Mucosa of descending colon (tissue), 3 donors: ENCODE data around the gene NCCRP1. TPM values are rescaled to one million over a fixed set of nuclear protein-coding genes. Genes with fewer than 3 reads are reported as not detected.

ENCODE experiments used
- ATAC-seq: fragments of 200-7000 bp; cut with Tn5 transposase; one replicate; pipeline ENCODE4 v1.9.1; 2020; ENCODE audit warnings: mild to moderate bottlenecking, moderate library complexity
- DNase-seq, 3 donors: peaks; one replicate each; pipeline ENCODE4 v3.0.0-alpha.2; 2020
- H3K36me3 ChIP-seq: fragments of 200-600 bp; one replicate; pipeline ENCODE4 v1.8.0; 2021; ENCODE audit warnings: low read depth, mild to moderate bottlenecking
- H3K4me1 ChIP-seq: fragments of 200-600 bp; one replicate; pipeline ENCODE4 v1.8.0; 2021; ENCODE audit warnings: low read depth, mild to moderate bottlenecking
- H3K4me3 ChIP-seq: fragments of 200-600 bp; one replicate; pipeline ENCODE4 v1.8.0; 2021; ENCODE audit warnings: mild to moderate bottlenecking
- H3K9me3 ChIP-seq: fragments of 200-600 bp; one replicate; pipeline ENCODE4 v1.8.0; 2021; ENCODE audit warnings: mild to moderate bottlenecking
- intact Hi-C, 2 donors: fragments of 100-400 bp; cut with DNase I in 1 of 2; cut with micrococcal nuclease in 1 of 2; formaldehyde crosslinking; loops; one replicate each; pipeline versions ENCODE4 v1.11.0 to v1.11.1; 2022; cut with DNase I, micrococcal nuclease
- long read RNA-seq, 2 donors: library from polyadenylated mRNA; unstranded; transcript quantifications; one replicate each; pipeline ENCODE4 v2.0.0, GENCODE V29; 2019 to 2021
- total RNA-seq, 3 donors: library from RNA; stranded (reverse); fragmentation: NEBNext Ultra II Directional in 2 of 3; extraction: Animal tissue kit (Norgen Biotek cat#: 25700) in 2 of 3; gene quantifications; one replicate each; pipeline versions ENCODE4 v1.2.1 to v1.2.4, GENCODE V29; 2021 to 2023
- TF ChIP-seq, protein P1 (sequence below): fragments of 200-600 bp; IDR thresholded peaks from one replicate; pipeline ENCODE4 v1.8.0; 2022; ENCODE audit warnings: antibody characterized with exemption, mild to moderate bottlenecking
- donor health status: DM: no; HTN: no; CAD: no; lungs with moderate emphysema.
- donor health status: DM: no; HTN: no; CAD: no.
- donor health status: DM: no; HTN: yes; CAD: no.

The NCCRP1 gene
- total RNA-seq = under 1 TPM in 1 of 3 donors, not detected in 2; 0.14 TPM
- long read RNA-seq, donor 1 = 0 reads
- long read RNA-seq, donor 2 = 0 reads

- no peak for DNase-seq
These were observed at the start of gene NCCRP1 for GRCh38 chr19:39196860-39197562. NCCRP1 (plus strand) TSS chr19:39196964; CDS start chr19:39196983, 19 bp downstream.

GRCh38 chr19:39147480-39147879, 49.3 kb upstream of the NCCRP1 start:
- Histone ChIP-seq H3K4me3 (no peak overlapping the region), H3K36me3 (no peaks in the 10 kb centered on the region), H3K9me3 (no peaks in the 10 kb centered on the region), H3K4me1 (peaks cover 32% of the 10 kb centered on the region)
- DNase-seq = no peak
- no peak for ATAC-seq
- intact Hi-C loops = no loop called here
- TF ChIP-seq, protein P1, sequence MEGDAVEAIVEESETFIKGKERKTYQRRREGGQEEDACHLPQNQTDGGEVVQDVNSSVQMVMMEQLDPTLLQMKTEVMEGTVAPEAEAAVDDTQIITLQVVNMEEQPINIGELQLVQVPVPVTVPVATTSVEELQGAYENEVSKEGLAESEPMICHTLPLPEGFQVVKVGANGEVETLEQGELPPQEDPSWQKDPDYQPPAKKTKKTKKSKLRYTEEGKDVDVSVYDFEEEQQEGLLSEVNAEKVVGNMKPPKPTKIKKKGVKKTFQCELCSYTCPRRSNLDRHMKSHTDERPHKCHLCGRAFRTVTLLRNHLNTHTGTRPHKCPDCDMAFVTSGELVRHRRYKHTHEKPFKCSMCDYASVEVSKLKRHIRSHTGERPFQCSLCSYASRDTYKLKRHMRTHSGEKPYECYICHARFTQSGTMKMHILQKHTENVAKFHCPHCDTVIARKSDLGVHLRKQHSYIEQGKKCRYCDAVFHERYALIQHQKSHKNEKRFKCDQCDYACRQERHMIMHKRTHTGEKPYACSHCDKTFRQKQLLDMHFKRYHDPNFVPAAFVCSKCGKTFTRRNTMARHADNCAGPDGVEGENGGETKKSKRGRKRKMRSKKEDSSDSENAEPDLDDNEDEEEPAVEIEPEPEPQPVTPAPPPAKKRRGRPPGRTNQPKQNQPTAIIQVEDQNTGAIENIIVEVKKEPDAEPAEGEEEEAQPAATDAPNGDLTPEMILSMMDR = no peak

More at GRCh38 chr19:39196860-39197562, at the start of gene NCCRP1:
- intact Hi-C loops = no loop called here
- ATAC-seq = no peak
- Histone ChIP-seq H3K9me3 (no peaks in the 10 kb centered on the region), H3K4me1 (no peaks in the 10 kb centered on the region), H3K36me3 (no peaks in the 10 kb centered on the region), H3K4me3 (no peak within 1 kb of the TSS)
- TF ChIP-seq, protein P1 = no peak

GRCh38 chr19:39148939-39149529, 47.7 kb upstream of the NCCRP1 start:
- no peak overlapping the region for H3K4me3 ChIP-seq
- H3K4me1 ChIP-seq = peaks cover 25% of the 10 kb centered on the region
- TF ChIP-seq, protein P1 = no peak
- H3K36me3 ChIP-seq = no peaks in the 10 kb centered on the region
- DNase-seq (no peak), ATAC-seq (no peak)
- H3K9me3 ChIP-seq = no peaks in the 10 kb centered on the region
- intact Hi-C loops = no loop called here

DNA sequence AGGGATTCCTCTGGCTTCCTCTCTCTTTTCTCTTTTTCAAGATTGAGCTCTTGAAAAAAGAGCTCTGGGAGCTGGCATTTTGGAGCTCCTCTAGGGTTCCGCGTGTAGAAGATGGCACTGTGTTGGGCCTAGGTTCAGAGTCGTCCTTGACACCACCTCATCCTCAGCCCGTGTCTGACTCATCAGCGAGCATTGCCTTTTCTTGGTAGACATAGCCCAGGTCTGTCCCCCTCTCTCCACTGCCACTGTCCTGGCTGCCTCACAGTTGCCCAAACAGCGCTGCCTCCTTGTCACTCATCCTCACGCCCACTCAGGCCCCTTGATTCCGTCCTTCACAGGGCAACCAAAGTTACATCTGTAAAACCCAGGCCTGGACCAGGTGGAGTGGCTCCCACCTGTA, 46.5 kb upstream of the NCCRP1 start:
- ATAC-seq (no peak), DNase-seq (no peak)
- H3K4me1 ChIP-seq = peaks cover 19% of the 10 kb centered on the region
- TF ChIP-seq, protein P1 = no peak
- H3K4me3 ChIP-seq = no peak overlapping the region
- intact Hi-C loops = no loop called here
- H3K9me3 ChIP-seq = no peaks in the 10 kb centered on the region
- no peaks in the 10 kb centered on the region for H3K36me3 ChIP-seq

- no peaks in the 10 kb centered on the region for H3K9me3 ChIP-seq
- no peak for DNase-seq
- TF ChIP-seq, protein P1 = no peak
- intact Hi-C loops = no loop called here
- no peaks in the 10 kb centered on the region for H3K36me3 ChIP-seq
- H3K4me1 ChIP-seq = peaks cover 17% of the 10 kb centered on the region
- no peak for ATAC-seq
- no peak overlapping the region for H3K4me3 ChIP-seq
These were observed 45.8 kb upstream of the NCCRP1 start for GRCh38 chr19:39150807-39151600.
